HepG2 (cell line): ENCODE results near the gene IRF2. TPM values are rescaled to one million over a fixed set of nuclear protein-coding genes. Genes with fewer than 3 reads are reported as not detected.

Experiments used
- ARID3A ChIP-seq: IDR thresholded peaks from 2 replicates; pipeline ENCODE4 v1.6.1; 2012; ENCODE audit warnings: low read depth, low read length, improper control_type of control experiment
- FOXC1 ChIP-seq: sonication (generic); formaldehyde crosslinking; IDR thresholded peaks from 2 replicates; pipeline ENCODE4 v1.8.0; 2022; ENCODE audit warnings: mild to moderate bottlenecking, missing genetic modification reagents, borderline replicate concordance
- GATAD2A ChIP-seq: IDR thresholded peaks from 2 replicates; pipeline ENCODE4 v1.6.1; 2016
- HES4 ChIP-seq: sonication (generic); formaldehyde crosslinking; IDR thresholded peaks from 2 replicates; pipeline ENCODE4 v1.9.0; 2021; ENCODE audit warnings: mild to moderate bottlenecking, missing genetic modification reagents, borderline replicate concordance
- HINFP ChIP-seq: sonication (generic); formaldehyde crosslinking; IDR thresholded peaks from 2 replicates; pipeline ENCODE4 v1.4.0; 2020; ENCODE audit warnings: low read depth, mild to moderate bottlenecking, missing genetic modification reagents
- KLF6 ChIP-seq: IDR thresholded peaks from 2 replicates; pipeline ENCODE4 v1.8.0; 2016; ENCODE audit warnings: missing biosample characterization, missing genetic modification reagents
- MAX ChIP-seq: IDR thresholded peaks from 2 replicates; pipeline ENCODE4 v1.6.1; 2012; ENCODE audit warnings: inconsistent platforms
- TGIF2 ChIP-seq: IDR thresholded peaks from 2 replicates; pipeline ENCODE4 v1.6.1; 2016; ENCODE audit warnings: control low read depth, missing compliant biosample characterization
- THAP7 ChIP-seq: sonication (generic); formaldehyde crosslinking; IDR thresholded peaks from 2 replicates; pipeline ENCODE4 v1.8.1; 2023; ENCODE audit warnings: mild to moderate bottlenecking, missing genetic modification reagents
- THAP8 ChIP-seq: sonication (generic); formaldehyde crosslinking; IDR thresholded peaks from 2 replicates; pipeline ENCODE4 v1.5.1; 2020; ENCODE audit warnings: missing genetic modification reagents, mild to moderate bottlenecking, borderline replicate concordance
- ZBTB1 ChIP-seq: sonication (generic); formaldehyde crosslinking; IDR thresholded peaks from 2 replicates; pipeline ENCODE4 v1.4.0; 2020; ENCODE audit warnings: missing genetic modification reagents, borderline replicate concordance
- ZBTB3 ChIP-seq: sonication (generic); formaldehyde crosslinking; IDR thresholded peaks from 2 replicates; pipeline ENCODE4 v1.4.0; 2020; ENCODE audit warnings: low read depth, mild to moderate bottlenecking, moderate library complexity, missing genetic modification reagents, borderline replicate concordance
- ZBTB37 ChIP-seq: sonication (generic); formaldehyde crosslinking; IDR thresholded peaks from 2 replicates; pipeline ENCODE4 v1.4.0; 2020; ENCODE audit warnings: mild to moderate bottlenecking, missing genetic modification reagents
- ZFP1 ChIP-seq: IDR thresholded peaks from 2 replicates; pipeline ENCODE4 v1.6.1; 2016
- ZNF329 ChIP-seq: sonication (generic); formaldehyde crosslinking; IDR thresholded peaks from 2 replicates; pipeline ENCODE4 v1.9.0; 2021; ENCODE audit warnings: low read depth, mild to moderate bottlenecking, missing genetic modification reagents
- ZNF543 ChIP-seq: sonication (generic); formaldehyde crosslinking; IDR thresholded peaks from 2 replicates; pipeline ENCODE4 v1.4.0; 2020; ENCODE audit warnings: mild to moderate bottlenecking, missing genetic modification reagents
- ZNF576 ChIP-seq: sonication (generic); formaldehyde crosslinking; IDR thresholded peaks from 2 replicates; pipeline ENCODE4 v1.4.0; 2020; ENCODE audit warnings: mild to moderate bottlenecking, missing genetic modification reagents
- ZNF580 ChIP-seq: IDR thresholded peaks from 2 replicates; pipeline ENCODE4 v1.6.1; 2016; ENCODE audit warnings: low read depth, borderline replicate concordance
- ZNF615 ChIP-seq: sonication (generic); formaldehyde crosslinking; IDR thresholded peaks from 2 replicates; pipeline ENCODE4 v1.5.0; 2020; ENCODE audit warnings: mild to moderate bottlenecking, missing genetic modification reagents, borderline replicate concordance
- ZNF619 ChIP-seq: sonication (generic); formaldehyde crosslinking; IDR thresholded peaks from 2 replicates; pipeline ENCODE4 v1.4.0; 2020; ENCODE audit warnings: mild to moderate bottlenecking, missing genetic modification reagents
- ZNF672 ChIP-seq: sonication (generic); formaldehyde crosslinking; IDR thresholded peaks from 2 replicates; pipeline ENCODE4 v1.8.1; 2022; ENCODE audit warnings: missing genetic modification reagents
- ZNF724P ChIP-seq: sonication (generic); formaldehyde crosslinking; IDR thresholded peaks from 2 replicates; pipeline ENCODE4 v1.8.0; 2022; ENCODE audit warnings: missing genetic modification reagents, borderline replicate concordance
- polyA plus RNA-seq, 8 experiments: library from polyadenylated mRNA; depleted of rRNA in 3 of 8; stranded (reverse) in 7 of 8; unstranded in 1 of 8; fragments of >200 nt; fragmentation: Illumina TruSeq in 4 of 8; extraction: Trizol in 4 of 8; gene quantifications; 2 replicates each; pipeline versions ENCODE4 v1.2.1 to v1.2.3, GENCODE V29; 2011 to 2016; ENCODE audit warnings: low read depth in 4 of 8, missing spikeins in 1 of 8, mixed read lengths in 1 of 8; ENCODE audit not compliant: insufficient read depth in 1 of 8
- total RNA-seq, 5 experiments: library from RNA; depleted of rRNA; stranded (reverse); fragments of >200 nt; fragmentation: Illumina TruSeq; extraction: Trizol; gene quantifications; 2 replicates each; pipeline ENCODE4 v1.2.3, GENCODE V29; 2016; ENCODE audit warnings: low read depth in 1 of 5

Gene IRF2
- total and polyA plus RNA-seq, 2 of the 13 experiments (the other 11 are each of a cell fraction or from before 2014, with no cell fraction given), result 15.5 to 28.8 TPM

- TF ChIP-seq ZBTB37 (CRISPR knock-in tag), result peak; percentile 60; the same call in 1 of the 2 replicates
- no peak for TF ChIP-seq ZNF672 (CRISPR knock-in tag)
- no peak for TF ChIP-seq ZNF724P
- TF ChIP-seq FOXC1 (CRISPR knock-in tag), result no peak; the same call in 1 of the 2 replicates
- no peak; the same call in 1 of the 2 replicates for TF ChIP-seq ZNF619 (CRISPR knock-in tag)
- TF ChIP-seq KLF6 (CRISPR knock-in tag), result peak; percentile 64; the same call in 1 of the 2 replicates
- 0 out of 2 replicates have a peak, but pooled peaks have one; percentile 55 for TF ChIP-seq ZNF543 (CRISPR knock-in tag)
- TF ChIP-seq ZBTB3, result no peak
- no peak for TF ChIP-seq ZBTB1 (CRISPR knock-in tag)
- TF ChIP-seq GATAD2A (CRISPR knock-in tag), result peak; percentile 96
- TF ChIP-seq HES4 (CRISPR knock-in tag), result no peak
- TF ChIP-seq MAX, result peak; percentile 75
- TF ChIP-seq ARID3A, result peak; percentile 97
- peak; percentile 57; the same call in 1 of the 2 replicates for TF ChIP-seq ZFP1 (CRISPR knock-in tag)
- no peak; the same call in 1 of the 2 replicates for TF ChIP-seq TGIF2
- no peak for TF ChIP-seq THAP8 (CRISPR knock-in tag)
- TF ChIP-seq ZNF580 (CRISPR knock-in tag), result peak; percentile 40; the same call in 1 of the 2 replicates
- no peak for TF ChIP-seq ZNF615
- peak; percentile 61; the same call in 1 of the 2 replicates for TF ChIP-seq HINFP (CRISPR knock-in tag)
- TF ChIP-seq THAP7 (CRISPR knock-in tag), result no peak
- 0 out of 2 replicates have a peak, but pooled peaks have one; percentile 44 for TF ChIP-seq ZNF329 (CRISPR knock-in tag)
- no peak for TF ChIP-seq ZNF576 (CRISPR knock-in tag)
Observed at GRCh38 chr4:184348311-184349233, 125.8 kb downstream of the IRF2 start (continued).
